Measurements from ENCODE around the gene SLC29A2. TPM values are rescaled to one million over a fixed set of nuclear protein-coding genes. Genes with fewer than 3 reads are reported as not detected.

SLC29A2 gene
- total and polyA plus RNA-seq, 2 of the 8 experiments (the other 6 are each of a cell fraction or from before 2014, with no cell fraction given) = 29.3 to 31.6 TPM

- FAIRE-seq (no peak), DNase-seq (ENCODE audit: low read depth in 1 of 2, low spot score in 2 of 2) (no peak)
- TF ChIP-seq TBP (IDR thresholded peaks at IDR 0.05; ENCODE audit: low read depth, low read length) = no peak
Measured at GRCh38 chr11:66365166-66365565, 6.4 kb downstream of the SLC29A2 start.

More at GRCh38 chr11:66365166-66365565, 6.4 kb downstream of the SLC29A2 start:
- 89% methylated on average over 6 of the region's 6 CpGs; no CpG with 5 or more reads in 1 of the 2 experiments for whole genome bisulfite sequencing, 2 experiments (ENCODE audit: extremely low coverage in 1 of 2, insufficient coverage in 1 of 2, insufficient read length in 1 of 2, insufficient replicate concordance in 2 of 2, low coverage in 1 of 2, low lambda C conversion rate in 2 of 2, missing lambda C conversion rate in 1 of 2)
- Histone ChIP-seq H3K9me3 (ENCODE audit: insufficient read depth in 2 of 2, low read depth in 1 of 2, low read length in 1 of 2) (no peaks in the 10 kb centered on the region), H2AFZ (ENCODE audit: low read length) (no peak overlapping the region), H2BK12ac (ENCODE audit: low read depth, low read length) (no peak overlapping the region), H4K20me1 (replicated peaks in 1 of 2; ENCODE audit: control insufficient read depth in 1 of 2, insufficient read depth in 2 of 2, low read length in 2 of 2) (peaks cover 11 to 42% of the 10 kb centered on the region in 2 experiments), H4K91ac (replicated peaks; ENCODE audit: insufficient read length, low read length) (no peak overlapping the region), H3K4ac (replicated peaks; ENCODE audit: insufficient read length, low read depth, low read length) (no peak overlapping the region), H3K79me2 (ENCODE audit: control insufficient read depth in 1 of 2, insufficient read depth in 2 of 2, low read length in 2 of 2) (peaks cover 0 to 10% of the 10 kb centered on the region in 2 experiments; a peak in 2 of 4 replicates), H2BK20ac (ENCODE audit: low read length) (no peak overlapping the region), H3K9ac (replicated peaks in 1 of 4; ENCODE audit: extremely low read depth in 1 of 4, low read depth in 3 of 4, low read length in 3 of 4) (no peak overlapping the region), H3K27me3 (replicated peaks in 1 of 4; ENCODE audit: control insufficient read depth in 3 of 4, extremely low read depth in 1 of 4, insufficient read depth in 3 of 4, low read length in 3 of 4) (no peaks in the 10 kb centered on the region), H2BK5ac (ENCODE audit: low read depth, low read length) (no peak overlapping the region), H2BK120ac (replicated peaks; ENCODE audit: low read depth, low read length) (no peak overlapping the region), H3K4me2 (ENCODE audit: insufficient read depth in 1 of 2, low read depth in 2 of 2, low read length in 2 of 2) (no peak overlapping the region), H3K18ac (ENCODE audit: extremely low read depth, low read length) (no peak overlapping the region), H2AK5ac (ENCODE audit: low read depth, low read length) (no peak overlapping the region), H3K79me1 (ENCODE audit: low read depth, low read length) (peaks cover 9% of the 10 kb centered on the region; the same call in 1 of the 2 replicates), H4K5ac (ENCODE audit: insufficient read length, low read depth, low read length) (no peak overlapping the region), H3K23ac (ENCODE audit: insufficient read length) (no peak overlapping the region), H3K4me3 (ENCODE audit: extremely low read depth in 1 of 4, insufficient read depth in 2 of 4, low read depth in 3 of 4, low read length in 4 of 4) (no peak overlapping the region), H3K14ac (ENCODE audit: insufficient read length) (no peak overlapping the region), H3K4me1 (replicated peaks in 1 of 4; ENCODE audit: control insufficient read depth in 3 of 4, insufficient read depth in 4 of 4, low read length in 3 of 4) (peaks cover 0 to 6% (median 6%) of the 10 kb centered on the region in 4 experiments; a peak in 6 of 7 replicates), H3K27ac (ENCODE audit: low read depth, low read length) (no peak overlapping the region), H4K8ac (ENCODE audit: extremely low read depth, insufficient read depth, low read length) (no peak overlapping the region), H3K36me3 (ENCODE audit: control insufficient read depth in 2 of 4, insufficient read depth in 4 of 4, low read length in 3 of 4) (peaks cover 26 to 64% (median 61%) of the 10 kb centered on the region in 4 experiments), H3K23me2 (ENCODE audit: low read depth, low read length) (peaks cover 3% of the 10 kb centered on the region; the same call in 1 of the 2 replicates), H3K56ac (replicated peaks; ENCODE audit: insufficient read length, low read depth, low read length) (no peak overlapping the region), H2BK15ac (ENCODE audit: low read length) (no peak overlapping the region)
- ChIA-PET CTCF (ENCODE audit: partially characterized antibody) (interaction anchor here (0.9 to 4.4 kb wide), 10 partner anchors 8 to 378 kb away, joined by 3 to 39 read pairs (median 3); partner anchors contain the start of genes B4GAT1, BRMS1 and MRPL11), POLR2A (ENCODE audit: partially characterized antibody) (interaction anchor here (0.6 to 28.7 kb wide), 4 partner anchors 3 to 72 kb away, joined by 3 to 487 read pairs (median 248); partner anchors contain the start of genes B4GAT1, BRMS1 and SLC29A2)
